NT2/D1 (cell line): ENCODE results near the gene OBSCN.

Experiments
- DNase-seq: peaks from one replicate; pipeline ENCODE4 v3.0.0-alpha.2; 2011; ENCODE audit warnings: low read depth, low spot score
- H3K27me3 ChIP-seq: 2 replicates; pipeline ENCODE4 v1.6.0; 2011; ENCODE audit warnings: mild to moderate bottlenecking; ENCODE audit not compliant: insufficient read length, insufficient read depth
- H3K36me3 ChIP-seq: 2 replicates; pipeline ENCODE4 v1.6.1; 2011; ENCODE audit warnings: mild to moderate bottlenecking, low read length, mixed read lengths; ENCODE audit not compliant: insufficient read depth, insufficient read length
- H3K4me1 ChIP-seq: 2 replicates; pipeline ENCODE4 v1.5.1; 2011; ENCODE audit not compliant: insufficient read depth, insufficient read length
- H3K4me3 ChIP-seq: 2 replicates; pipeline ENCODE4 v1.5.1; 2011; ENCODE audit warnings: low read depth; ENCODE audit not compliant: insufficient read length
- H3K9ac ChIP-seq: 2 replicates; pipeline ENCODE4 v1.6.0; 2011; ENCODE audit warnings: low read depth; ENCODE audit not compliant: insufficient read length
- H3K9me3 ChIP-seq: 2 replicates; pipeline ENCODE4 v1.5.1; 2011; ENCODE audit warnings: mild to moderate bottlenecking, low read length; ENCODE audit not compliant: insufficient read depth
- SUZ12 ChIP-seq: IDR thresholded peaks from 2 replicates; pipeline ENCODE4 v1.6.1; 2011; ENCODE audit not compliant: insufficient read length, insufficient read depth; ENCODE audit errors: extremely low read depth
- YY1 ChIP-seq: IDR thresholded peaks from 2 replicates; pipeline ENCODE4 v1.6.1; 2011; ENCODE audit not compliant: insufficient read length, insufficient read depth
- ZNF274 ChIP-seq: IDR thresholded peaks from 2 replicates; pipeline ENCODE4 v1.6.1; 2011; ENCODE audit warnings: mild to moderate bottlenecking, low read depth, low read length

The OBSCN gene

GRCh38 chr1:228205526-228206436, 2.1 kb upstream of the OBSCN start:
- H3K27me3 ChIP-seq = no peaks in the 10 kb centered on the region
- no peak for DNase-seq
- H3K9me3 ChIP-seq = no peaks in the 10 kb centered on the region
- no peaks in the 10 kb centered on the region for H3K36me3 ChIP-seq
- H3K9ac ChIP-seq = no peak overlapping the region
- no peak overlapping the region for H3K4me3 ChIP-seq
- peaks cover 24% of the 10 kb centered on the region for H3K4me1 ChIP-seq
- TF ChIP-seq SUZ12 (no peak), ZNF274 (no peak), YY1 (no peak)

GRCh38 chr1:228206582-228207351, 1.1 kb upstream of the OBSCN start:
- no peak for DNase-seq
- Histone ChIP-seq H3K9ac (no peak overlapping the region), H3K36me3 (no peaks in the 10 kb centered on the region), H3K4me1 (peaks cover 25% of the 10 kb centered on the region), H3K27me3 (no peaks in the 10 kb centered on the region), H3K4me3 (no peak overlapping the region), H3K9me3 (no peaks in the 10 kb centered on the region)
- TF ChIP-seq ZNF274 = no peak
- TF ChIP-seq SUZ12 = no peak
- TF ChIP-seq YY1 = no peak

DNA sequence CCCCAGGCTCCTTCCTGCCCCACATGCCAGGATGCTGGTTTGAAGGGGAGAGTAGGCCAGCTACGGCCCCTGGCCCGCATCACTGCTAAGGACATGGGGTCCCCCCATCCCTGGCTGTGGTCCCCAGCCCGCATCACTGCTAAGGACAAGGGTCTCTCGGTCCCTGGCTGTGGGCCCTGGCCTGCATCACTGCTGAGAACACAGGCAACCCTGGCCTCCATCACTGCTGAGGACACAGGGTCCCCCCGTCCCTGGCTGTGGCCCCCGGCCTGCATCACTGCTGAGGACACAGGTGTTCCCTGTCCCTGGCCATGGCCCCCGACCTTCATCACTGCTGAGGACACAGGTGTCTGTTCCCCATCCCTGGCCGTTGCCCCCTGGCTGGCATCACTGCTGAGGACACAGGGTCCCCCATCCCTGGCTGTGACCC, 448 bp upstream of the OBSCN start:
- no peak for TF ChIP-seq YY1
- no peak for TF ChIP-seq SUZ12
- TF ChIP-seq ZNF274 = no peak
- no peaks in the 10 kb centered on the region for H3K27me3 ChIP-seq
- no peaks in the 10 kb centered on the region for H3K36me3 ChIP-seq
- H3K9ac ChIP-seq = no peak overlapping the region
- H3K9me3 ChIP-seq = no peaks in the 10 kb centered on the region
- peaks cover 25% of the 10 kb centered on the region for H3K4me1 ChIP-seq
- no peak for DNase-seq
- no peak overlapping the region for H3K4me3 ChIP-seq

DNA sequence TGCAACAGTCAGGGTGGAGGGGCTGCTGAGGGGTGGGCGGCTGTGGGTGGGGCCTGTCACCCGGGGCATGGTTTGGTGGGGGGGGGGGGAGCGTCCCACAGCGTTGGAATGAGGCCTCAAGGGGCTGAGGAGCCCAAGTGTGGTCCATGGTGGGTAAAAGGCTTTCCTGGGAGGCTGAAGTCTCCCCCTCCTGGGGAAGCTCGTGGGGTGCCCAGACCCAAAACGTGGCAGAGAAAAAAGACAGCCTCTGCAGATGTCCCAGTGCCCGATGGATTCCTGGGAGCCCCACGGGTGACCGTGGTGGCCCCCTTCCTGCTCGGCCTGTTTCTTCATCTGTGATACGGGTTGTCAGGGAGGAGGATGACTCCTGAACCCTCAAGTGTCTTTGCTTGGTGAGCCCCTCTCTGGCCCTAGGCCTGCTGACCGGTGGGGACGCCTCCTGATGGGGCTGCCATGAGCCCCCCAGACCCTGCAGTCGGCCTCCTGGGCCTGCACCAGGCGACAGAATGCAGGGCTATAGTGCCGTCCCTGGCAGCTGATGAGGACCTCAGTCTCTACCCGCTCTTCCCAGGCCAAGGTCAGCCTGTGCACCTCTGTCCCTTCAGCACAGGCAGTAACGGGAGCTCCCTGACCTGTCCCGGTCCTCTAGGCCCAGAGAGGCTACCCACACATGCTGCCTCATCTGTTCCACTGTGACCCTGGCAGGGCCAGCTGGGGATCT, 1.1 kb downstream of the OBSCN start:
- TF ChIP-seq ZNF274 = no peak
- TF ChIP-seq SUZ12 = no peak
- no peak for TF ChIP-seq YY1
- Histone ChIP-seq H3K9me3 (no peaks in the 10 kb centered on the region), H3K36me3 (no peaks in the 10 kb centered on the region), H3K4me3 (no peak overlapping the region), H3K27me3 (no peaks in the 10 kb centered on the region), H3K9ac (no peak overlapping the region), H3K4me1 (peaks cover 25% of the 10 kb centered on the region)
- DNase-seq = no peak

GRCh38 chr1:228209657-228210056, 1.8 kb downstream of the OBSCN start:
- Histone ChIP-seq H3K4me1 (peaks cover 30% of the 10 kb centered on the region), H3K9me3 (no peaks in the 10 kb centered on the region), H3K27me3 (no peaks in the 10 kb centered on the region), H3K36me3 (peaks cover 5% of the 10 kb centered on the region), H3K4me3 (no peak overlapping the region), H3K9ac (peak overlapping the region; percentile 10)
- TF ChIP-seq SUZ12 = no peak
- no peak for TF ChIP-seq YY1
- no peak for TF ChIP-seq ZNF274
- DNase-seq = no peak

DNA sequence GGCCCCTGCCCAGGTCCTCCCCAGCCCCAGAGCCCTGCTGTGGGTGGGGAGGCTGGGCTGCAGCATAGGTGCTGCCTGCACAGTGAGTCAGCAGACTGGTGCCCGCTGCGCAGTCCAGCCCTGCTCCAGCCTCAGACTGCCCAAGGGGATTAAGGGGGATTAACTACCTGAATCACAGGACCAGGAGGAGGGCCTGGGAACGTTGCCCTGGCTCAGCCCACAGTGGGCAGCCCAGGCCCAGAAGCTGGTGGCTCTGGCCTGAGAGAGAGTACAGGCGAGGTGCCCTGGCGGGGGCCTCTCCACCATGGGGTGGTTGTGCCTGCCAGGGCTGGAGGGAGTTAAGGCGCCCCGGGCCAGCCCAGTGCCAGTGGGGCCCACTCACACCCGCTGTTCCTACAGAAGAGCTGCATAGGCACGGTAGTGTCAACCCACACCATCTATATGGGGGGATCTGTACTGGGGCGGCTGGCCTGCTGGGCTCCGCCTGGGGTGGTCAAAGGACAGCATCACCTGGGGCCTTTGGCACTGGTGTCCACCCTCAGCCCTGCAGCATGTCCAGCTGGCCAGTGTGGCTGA, 2.3 kb downstream of the OBSCN start:
- H3K9me3 ChIP-seq = no peaks in the 10 kb centered on the region
- H3K4me3 ChIP-seq = no peak overlapping the region
- TF ChIP-seq ZNF274 (no peak), YY1 (no peak), SUZ12 (no peak)
- peaks cover 32% of the 10 kb centered on the region for H3K4me1 ChIP-seq
- H3K27me3 ChIP-seq = no peaks in the 10 kb centered on the region
- H3K36me3 ChIP-seq = peaks cover 11% of the 10 kb centered on the region
- no peak overlapping the region for H3K9ac ChIP-seq
- DNase-seq = no peak
